ENCODE data around the gene IRGM. TPM values are rescaled to one million over a fixed set of nuclear protein-coding genes. Genes with fewer than 3 reads are reported as not detected.
A peak's percentile ranks its signal among the peaks of the same experiment; 100 is the strongest.
"Not testable (repeated sequence)": the region's sequence is repeated elsewhere in the genome, so short reads cannot be mapped to it uniquely, and the experiment has no call there.

IRGM gene
- total and polyA plus RNA-seq, 7 donors, result not detected

DNA sequence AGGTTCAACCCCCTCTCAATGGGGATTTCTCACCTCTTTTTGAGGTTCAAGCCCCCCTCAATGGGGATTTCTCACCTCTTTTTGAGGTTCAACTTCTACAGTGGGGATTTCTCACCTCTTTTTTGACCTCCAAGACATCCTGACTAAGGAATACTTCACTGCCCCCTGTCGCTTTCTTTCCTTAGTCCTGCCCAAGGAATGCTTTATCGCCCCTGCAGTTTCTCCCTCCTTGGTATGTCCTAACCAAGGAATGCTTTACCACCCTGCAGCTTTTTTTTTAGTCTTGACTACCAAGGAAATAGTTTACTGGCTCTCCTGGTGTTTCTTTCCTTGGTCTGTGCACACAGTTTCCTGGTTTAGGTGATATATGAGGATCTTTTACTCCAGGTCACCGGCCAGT lies 9.6 kb upstream of the IRGM start:
- 85 to 89% (median 87%) methylated on average over 3 of the region's 3 CpGs for WGBS, 3 donors
- intact Hi-C loops (cut with DNase I), result no loop called here
- no peaks in the 10 kb centered on the region for H3K4me1 ChIP-seq
- no peak overlapping the region for H3K27ac ChIP-seq
- TF ChIP-seq, protein P1, sequence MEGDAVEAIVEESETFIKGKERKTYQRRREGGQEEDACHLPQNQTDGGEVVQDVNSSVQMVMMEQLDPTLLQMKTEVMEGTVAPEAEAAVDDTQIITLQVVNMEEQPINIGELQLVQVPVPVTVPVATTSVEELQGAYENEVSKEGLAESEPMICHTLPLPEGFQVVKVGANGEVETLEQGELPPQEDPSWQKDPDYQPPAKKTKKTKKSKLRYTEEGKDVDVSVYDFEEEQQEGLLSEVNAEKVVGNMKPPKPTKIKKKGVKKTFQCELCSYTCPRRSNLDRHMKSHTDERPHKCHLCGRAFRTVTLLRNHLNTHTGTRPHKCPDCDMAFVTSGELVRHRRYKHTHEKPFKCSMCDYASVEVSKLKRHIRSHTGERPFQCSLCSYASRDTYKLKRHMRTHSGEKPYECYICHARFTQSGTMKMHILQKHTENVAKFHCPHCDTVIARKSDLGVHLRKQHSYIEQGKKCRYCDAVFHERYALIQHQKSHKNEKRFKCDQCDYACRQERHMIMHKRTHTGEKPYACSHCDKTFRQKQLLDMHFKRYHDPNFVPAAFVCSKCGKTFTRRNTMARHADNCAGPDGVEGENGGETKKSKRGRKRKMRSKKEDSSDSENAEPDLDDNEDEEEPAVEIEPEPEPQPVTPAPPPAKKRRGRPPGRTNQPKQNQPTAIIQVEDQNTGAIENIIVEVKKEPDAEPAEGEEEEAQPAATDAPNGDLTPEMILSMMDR (IDR thresholded peaks at IDR 0.05), result no peak
- H3K4me3 ChIP-seq, result no peak overlapping the region
- H3K9me3 ChIP-seq, result peaks cover 9% of the 10 kb centered on the region
- H3K36me3 ChIP-seq (ENCODE audit: insufficient read depth in 1 of 2, low read depth in 1 of 2), result no peaks in the 10 kb centered on the region
- ATAC-seq (no peak), DNase-seq (no peak)
- H3K27me3 ChIP-seq (ENCODE audit: insufficient read depth in 3 of 3, low read length in 2 of 3), result no peaks in the 10 kb centered on the region

DNA sequence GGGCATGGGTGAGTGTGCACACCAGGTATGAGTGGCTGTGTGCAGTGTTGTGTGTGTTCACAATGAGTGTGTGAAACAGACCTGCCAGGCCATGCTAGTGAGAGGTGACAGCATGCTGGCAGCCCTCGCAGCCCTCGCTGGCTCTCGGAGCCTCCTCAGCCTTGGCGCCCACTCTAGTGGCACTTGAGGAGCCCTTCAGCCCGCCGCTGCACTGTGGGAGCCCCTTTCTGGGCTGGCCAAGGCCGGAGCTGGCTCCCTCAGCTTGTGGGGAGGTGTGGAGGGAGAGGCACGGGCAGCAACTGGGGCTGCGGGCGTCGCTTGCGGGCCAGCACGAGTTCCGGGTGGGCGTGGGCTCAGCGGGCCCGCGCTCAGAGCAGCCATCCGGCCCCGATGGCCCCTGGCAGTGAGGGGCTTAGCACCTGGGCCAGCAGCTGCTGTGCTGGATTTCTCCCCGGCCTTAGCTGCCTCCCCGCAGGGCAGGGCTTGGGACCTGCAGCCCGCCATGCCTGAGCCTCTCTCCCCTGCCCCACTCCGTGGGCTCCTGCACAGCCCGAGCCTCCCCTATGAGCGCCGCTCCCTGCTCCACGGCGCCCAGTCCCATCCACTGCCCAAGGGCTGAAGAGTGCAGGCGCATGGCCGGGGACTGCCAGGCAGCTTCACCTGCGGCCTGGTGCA lies 999 bp upstream of the IRGM start:
- not testable (repeated sequence) for DNase-seq; H3K4me3 ChIP-seq; ATAC-seq; H3K27me3 ChIP-seq (ENCODE audit: insufficient read depth in 3 of 3, low read length in 2 of 3); H3K4me1 ChIP-seq; H3K9me3 ChIP-seq; H3K27ac ChIP-seq; H3K36me3 ChIP-seq (ENCODE audit: insufficient read depth in 1 of 2, low read depth in 1 of 2)
- 82 to 92% (median 84%) methylated on average over 30 to 32 of the region's 32 CpGs for WGBS, 3 donors
- intact Hi-C loops (cut with DNase I), result loop anchor here (5.0 kb wide), 2 partner anchors 43 to 283 kb away; no protein-coding TSS in a partner anchor

DNA sequence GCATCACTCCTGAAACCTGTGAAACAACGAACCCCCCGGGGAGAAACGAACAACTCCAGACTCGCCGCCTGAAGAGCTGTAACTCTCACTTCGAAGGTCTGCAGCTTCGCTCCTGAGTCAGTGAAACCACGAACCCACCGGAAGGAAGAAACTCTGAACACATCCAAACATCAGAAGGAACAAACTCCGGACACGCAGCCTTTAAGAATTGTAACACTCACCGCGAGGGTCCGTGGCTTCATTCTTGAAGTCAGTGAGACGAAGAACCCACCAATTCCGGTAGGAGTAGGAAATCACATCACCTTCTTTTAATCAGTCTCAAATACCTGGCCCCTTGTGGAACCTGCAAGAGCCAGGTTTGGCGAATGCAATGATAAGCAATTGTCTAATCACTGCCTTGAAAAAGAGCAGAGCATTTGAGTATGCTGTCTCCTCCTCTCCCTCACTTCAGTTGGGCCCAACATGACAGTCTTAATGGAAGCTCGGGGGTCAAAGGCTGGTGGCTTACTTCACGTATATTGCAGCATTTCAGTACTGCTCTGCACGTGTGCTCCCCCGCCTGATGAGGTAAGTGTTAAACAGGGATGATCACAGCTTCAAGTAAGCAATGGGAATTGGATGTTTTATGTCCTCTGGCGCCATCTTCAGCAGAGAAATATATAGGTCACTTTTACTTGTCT lies 473 bp downstream of the IRGM start:
- Histone ChIP-seq H3K4me3 (no peak overlapping the region), H3K36me3 (ENCODE audit: insufficient read depth in 1 of 2, low read depth in 1 of 2) (no peaks in the 10 kb centered on the region), H3K9me3 (no peaks in the 10 kb centered on the region), H3K27ac (no peak overlapping the region), H3K27me3 (ENCODE audit: insufficient read depth in 3 of 3, low read length in 2 of 3) (no peaks in the 10 kb centered on the region), H3K4me1 (no peaks in the 10 kb centered on the region)
- ATAC-seq, result peak; percentile 82 to 90 (median 84)
- WGBS, 3 donors, result 59 to 62% (median 61%) methylated on average over 22 of the region's 22 CpGs
- no peak for DNase-seq
- TF ChIP-seq, protein P1 (IDR thresholded peaks at IDR 0.05), result peak; percentile 63
- intact Hi-C loops (cut with DNase I), result loop anchor here (2.0 to 5.0 kb wide), 3 partner anchors 44 to 284 kb away; no protein-coding TSS in a partner anchor

DNA sequence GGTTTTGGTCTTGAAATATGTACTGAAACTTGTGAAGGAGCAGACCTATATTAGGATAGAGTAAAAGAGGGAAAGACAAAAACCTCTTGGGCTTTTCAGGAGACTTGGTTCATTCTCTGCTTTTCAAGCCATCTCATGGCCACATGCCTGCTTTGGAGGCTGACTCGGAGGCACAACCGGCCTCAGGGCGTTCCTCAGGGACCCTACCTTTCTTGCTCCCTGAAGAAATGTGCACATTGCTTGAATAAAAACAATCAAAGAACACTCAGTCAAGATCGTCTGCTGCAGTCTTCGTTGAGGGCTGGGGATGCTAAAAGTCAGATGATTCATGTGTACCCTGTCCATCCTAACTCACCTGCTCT lies 994 bp downstream of the IRGM start:
- WGBS, 3 donors, result 49 to 53% (median 51%) methylated on average over 5 of the region's 5 CpGs
- Histone ChIP-seq H3K27me3 (ENCODE audit: insufficient read depth in 3 of 3, low read length in 2 of 3) (no peaks in the 10 kb centered on the region), H3K36me3 (ENCODE audit: insufficient read depth in 1 of 2, low read depth in 1 of 2) (no peaks in the 10 kb centered on the region), H3K27ac (no peak overlapping the region), H3K4me3 (no peak overlapping the region), H3K9me3 (no peaks in the 10 kb centered on the region), H3K4me1 (no peaks in the 10 kb centered on the region)
- DNase-seq (no peak), ATAC-seq (no peak)
- intact Hi-C loops (cut with DNase I), result loop anchor here (2.0 to 5.0 kb wide), 3 partner anchors 45 to 285 kb away; no protein-coding TSS in a partner anchor
- TF ChIP-seq, protein P1 (IDR thresholded peaks at IDR 0.05), result no peak

DNA sequence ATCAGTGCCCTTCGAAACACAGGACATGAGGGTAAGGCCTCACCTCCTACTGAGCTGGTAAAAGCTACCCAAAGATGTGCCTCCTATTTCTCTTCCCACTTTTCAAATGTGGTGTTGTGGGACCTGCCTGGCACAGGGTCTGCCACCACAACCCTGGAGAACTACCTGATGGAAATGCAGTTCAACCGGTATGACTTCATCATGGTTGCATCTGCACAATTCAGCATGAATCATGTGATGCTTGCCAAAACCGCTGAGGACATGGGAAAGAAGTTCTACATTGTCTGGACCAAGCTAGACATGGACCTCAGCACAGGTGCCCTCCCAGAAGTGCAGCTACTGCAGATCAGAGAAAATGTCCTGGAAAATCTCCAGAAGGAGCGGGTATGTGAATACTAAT lies 1.9 kb downstream of the IRGM start:
- no peaks in the 10 kb centered on the region for H3K27me3 ChIP-seq (ENCODE audit: insufficient read depth in 3 of 3, low read length in 2 of 3)
- H3K4me1 ChIP-seq, result no peaks in the 10 kb centered on the region
- no peaks in the 10 kb centered on the region for H3K9me3 ChIP-seq
- intact Hi-C loops (cut with DNase I), result loop anchor here (5.0 kb wide), 2 partner anchors 46 to 286 kb away; no protein-coding TSS in a partner anchor
- DNase-seq, result no peak
- H3K36me3 ChIP-seq (ENCODE audit: insufficient read depth in 1 of 2, low read depth in 1 of 2), result no peaks in the 10 kb centered on the region
- H3K27ac ChIP-seq, result no peak overlapping the region
- 68 to 75% (median 72%) methylated on average over 4 of the region's 4 CpGs for WGBS, 3 donors
- ATAC-seq, result no peak
- TF ChIP-seq, protein P1 (IDR thresholded peaks at IDR 0.05), result no peak
- H3K4me3 ChIP-seq, result no peak overlapping the region
